ENCODE measurements around the gene TMEM150A.
A peak's percentile ranks its signal among the peaks of the same experiment; 100 is the strongest.
"Not testable (repeated sequence)": the region's sequence is repeated elsewhere in the genome, so short reads cannot be mapped to it uniquely, and the experiment has no call there.

TMEM150A gene, protein sequence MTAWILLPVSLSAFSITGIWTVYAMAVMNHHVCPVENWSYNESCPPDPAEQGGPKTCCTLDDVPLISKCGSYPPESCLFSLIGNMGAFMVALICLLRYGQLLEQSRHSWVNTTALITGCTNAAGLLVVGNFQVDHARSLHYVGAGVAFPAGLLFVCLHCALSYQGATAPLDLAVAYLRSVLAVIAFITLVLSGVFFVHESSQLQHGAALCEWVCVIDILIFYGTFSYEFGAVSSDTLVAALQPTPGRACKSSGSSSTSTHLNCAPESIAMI

DNA sequence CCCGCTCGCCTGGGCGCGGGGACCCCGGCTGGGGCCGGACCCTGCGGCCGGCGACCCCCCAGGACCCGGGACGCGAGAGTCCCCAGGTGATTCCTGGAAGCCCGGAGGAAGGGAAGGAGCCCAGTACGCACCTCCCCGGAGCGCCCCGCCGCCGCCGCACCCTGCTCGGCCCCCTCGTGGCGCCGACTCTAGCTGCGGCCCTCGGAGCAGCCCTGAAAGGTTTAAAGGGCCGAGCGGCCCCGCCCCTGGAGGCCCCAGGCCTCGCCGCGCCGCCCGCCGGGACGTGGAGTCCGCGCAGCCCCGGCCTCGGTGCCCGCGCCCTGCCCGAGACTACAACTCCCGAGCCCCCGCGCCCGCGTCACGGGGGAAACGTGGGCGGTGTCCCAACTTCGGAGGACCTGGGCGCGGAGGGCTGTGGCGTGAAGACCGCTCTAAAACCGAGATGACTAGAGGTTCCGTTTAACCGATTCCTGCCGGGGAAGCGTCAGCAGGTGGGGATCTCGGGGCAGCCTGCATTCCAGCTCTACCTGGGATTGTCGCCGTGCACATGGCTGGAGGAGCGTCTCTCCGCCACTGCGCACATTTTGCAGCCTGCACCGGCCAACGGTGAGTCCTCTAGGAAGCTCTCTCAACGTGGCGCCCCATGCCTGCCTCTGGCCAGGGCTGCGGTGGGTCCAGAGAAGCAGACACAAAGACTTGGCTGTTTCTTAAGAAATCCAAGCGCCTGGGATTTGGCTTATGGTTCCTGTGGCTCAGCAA lies at the start of gene TMEM150A:
Gene TMEM150A, minus strand, starts transcription at position 223 of the 759 bp plus-strand sequence. CDS start 750 bp downstream, outside the sequence.
- peak; percentile 88 for DNase-seq

DNA sequence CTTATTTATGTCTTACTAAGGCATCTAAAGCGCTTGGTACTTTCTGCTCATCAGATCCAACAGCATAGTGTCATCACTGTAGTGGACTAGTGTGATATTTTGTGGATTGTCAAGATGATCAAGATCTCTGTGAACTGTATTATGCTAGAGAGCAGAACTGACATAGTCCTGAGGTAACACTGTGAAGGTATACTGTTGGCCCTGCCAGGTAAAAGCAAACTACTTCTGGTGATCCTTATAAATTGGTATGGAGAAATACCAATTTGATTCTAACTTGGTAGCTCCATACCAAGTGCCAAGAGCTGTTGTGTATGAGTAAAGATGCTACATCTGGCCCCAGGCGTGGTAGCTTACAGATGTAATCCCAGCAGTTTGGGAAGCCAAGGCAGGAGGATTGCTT lies 49.6 kb upstream of the TMEM150A start:
- no peak for DNase-seq

DNA sequence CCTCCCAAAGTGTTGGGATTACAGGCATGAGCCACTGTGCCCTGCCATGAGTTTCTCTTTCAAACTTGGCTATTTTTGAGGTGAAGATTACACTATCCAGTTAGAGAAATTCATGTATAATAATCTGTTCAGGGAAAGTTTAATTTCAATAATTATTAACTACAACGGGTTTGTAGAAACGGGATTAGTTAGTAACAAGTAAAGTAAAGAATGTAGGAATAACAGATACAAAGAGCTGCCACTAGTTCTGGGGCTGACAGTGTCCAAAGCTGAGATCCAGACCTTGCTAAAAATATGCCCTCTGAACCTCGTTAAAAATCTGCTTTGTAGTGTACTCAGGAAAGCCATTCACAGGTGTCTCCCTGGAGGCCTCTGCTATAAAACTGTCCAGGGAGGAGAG lies 48.6 kb upstream of the TMEM150A start:
- DNase-seq = no peak

DNA sequence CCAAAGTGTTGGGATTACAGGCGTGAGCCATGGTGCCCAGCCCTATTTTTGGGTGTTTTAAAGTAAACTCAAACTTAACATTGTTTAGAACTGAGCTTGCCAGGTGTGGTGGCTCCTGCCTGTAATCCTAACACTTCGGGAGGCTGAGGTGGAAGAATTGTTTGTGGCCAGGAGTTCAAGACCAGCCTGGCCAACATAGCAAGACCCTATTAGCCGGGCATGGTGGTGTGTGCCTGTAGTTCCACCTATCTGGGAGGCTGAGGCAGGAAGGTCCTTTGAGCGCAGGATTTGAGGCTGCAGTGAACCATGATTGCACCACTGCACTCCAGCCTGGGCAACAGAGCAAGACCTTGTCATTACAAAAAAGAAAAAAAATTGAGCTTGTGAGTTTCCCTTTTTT lies 48.0 kb upstream of the TMEM150A start:
- DNase-seq = no peak

DNA sequence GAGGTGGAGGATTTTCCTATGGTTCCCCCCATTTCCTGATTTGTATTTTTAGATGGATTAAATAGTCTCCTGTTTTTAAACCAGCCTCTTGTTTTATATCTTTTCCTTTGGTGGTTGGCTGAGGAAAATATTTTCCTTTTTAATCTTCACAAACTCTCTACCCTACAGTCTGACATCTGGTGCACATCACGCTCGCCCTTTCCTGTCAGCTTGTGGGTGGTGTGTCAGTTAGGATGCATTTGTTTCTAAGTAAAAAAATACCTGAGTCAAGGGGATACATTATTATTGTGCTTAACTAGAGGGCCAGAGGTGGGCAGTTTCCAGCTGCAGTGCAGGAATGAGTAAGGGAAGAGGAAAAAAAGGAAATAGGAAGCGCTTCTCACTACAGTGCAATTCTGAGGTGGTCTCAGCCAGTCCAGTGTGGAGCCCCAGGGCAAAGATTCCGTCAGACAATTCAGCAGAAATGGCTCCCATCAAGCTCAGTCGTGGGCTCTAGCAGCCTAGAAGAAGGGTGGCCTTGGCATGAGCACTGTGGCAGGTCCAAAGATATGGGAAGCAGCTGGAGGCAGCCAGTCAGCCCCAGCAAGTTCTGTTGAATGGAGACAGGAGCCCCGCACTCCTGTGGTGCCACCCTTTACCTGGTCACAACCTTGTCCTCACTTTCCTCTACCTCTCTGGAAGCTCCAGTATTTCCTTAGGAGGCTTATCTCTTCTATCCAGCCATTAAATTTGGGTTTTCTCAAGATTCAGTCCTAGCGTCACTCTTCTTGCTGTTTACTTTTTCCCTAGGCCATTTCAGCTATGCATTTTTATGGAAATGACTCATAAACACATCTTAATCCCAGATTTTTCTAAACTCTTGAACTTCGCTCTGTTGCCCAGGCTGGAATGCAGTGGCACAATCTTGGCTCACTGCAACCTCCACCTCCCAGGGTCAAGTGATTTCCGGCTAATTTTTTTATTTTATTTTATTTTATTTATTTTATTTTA lies 47.0 kb upstream of the TMEM150A start:
- DNase-seq = no peak

DNA sequence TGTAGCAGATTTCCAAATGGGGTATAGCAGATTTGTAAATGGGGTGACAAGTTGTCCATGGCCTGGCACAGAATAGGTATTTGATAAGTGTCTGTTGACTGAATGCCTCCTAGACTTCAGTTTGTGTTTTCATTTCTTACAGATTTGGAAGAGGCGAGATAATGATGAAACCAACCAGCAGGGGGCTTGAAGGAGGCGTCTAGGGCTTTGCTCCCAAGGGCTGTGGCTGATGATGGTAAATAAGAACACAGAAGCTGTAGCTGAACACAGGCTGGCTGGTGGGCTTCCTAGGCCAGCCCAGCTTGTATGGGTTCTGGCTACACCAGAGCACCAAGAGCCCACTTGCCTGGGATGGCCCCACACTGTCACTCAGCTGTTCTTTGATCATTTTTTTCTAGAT lies 46.1 kb upstream of the TMEM150A start:
- DNase-seq = no peak

DNA sequence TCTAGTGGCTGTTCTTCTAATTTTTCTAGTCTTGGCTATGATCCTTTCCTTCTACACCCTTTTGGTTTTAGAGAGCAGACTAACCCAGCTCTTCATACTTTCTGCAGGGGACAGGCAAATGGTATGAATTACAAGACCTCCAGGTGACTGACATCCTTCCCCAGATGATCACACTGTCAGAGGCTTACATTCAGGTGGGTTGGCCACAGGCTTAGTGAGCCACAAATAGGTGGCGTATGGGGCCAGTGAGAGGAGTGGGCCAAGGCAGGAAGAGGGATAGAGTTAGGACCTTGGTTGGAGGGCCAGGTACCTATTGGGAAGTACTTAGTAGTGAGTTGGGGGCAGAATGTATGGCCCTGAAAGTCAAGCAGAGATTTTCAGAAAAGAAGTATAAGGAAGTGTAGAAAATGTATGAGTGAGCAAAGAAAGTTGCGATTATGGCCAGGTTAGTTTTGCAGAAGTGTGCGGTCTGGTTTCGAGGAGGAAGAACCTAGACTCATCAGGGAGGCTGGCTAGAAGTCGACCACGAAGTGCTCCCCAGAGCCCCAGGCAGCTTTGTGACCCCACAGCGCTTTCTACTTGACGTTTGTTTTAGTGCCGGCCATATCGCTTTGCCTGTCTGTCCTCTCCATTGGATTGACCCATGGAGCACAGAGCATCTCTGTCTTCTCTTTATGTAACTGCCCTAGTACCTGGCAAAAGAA lies 45.5 kb upstream of the TMEM150A start:
- no peak for DNase-seq

DNA sequence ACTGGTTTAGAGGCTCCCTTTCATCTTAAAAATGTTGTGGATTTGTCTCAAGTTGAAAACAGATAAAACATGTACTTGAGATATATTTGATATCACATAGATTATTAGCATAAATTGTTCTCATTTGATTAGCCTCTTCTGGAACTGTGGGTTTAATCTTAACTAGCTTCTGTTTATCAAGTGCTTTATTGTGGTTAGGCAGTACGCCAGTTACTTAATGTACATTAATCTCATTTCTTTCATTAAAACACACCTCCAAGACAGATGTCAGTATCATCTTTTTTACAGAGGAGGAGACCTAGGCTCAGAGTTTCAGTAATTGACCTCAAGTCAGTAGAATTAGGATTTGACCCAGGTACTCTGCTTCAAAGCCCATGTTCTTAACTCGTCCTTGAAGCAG lies 43.7 kb upstream of the TMEM150A start:
- no peak for DNase-seq

DNA sequence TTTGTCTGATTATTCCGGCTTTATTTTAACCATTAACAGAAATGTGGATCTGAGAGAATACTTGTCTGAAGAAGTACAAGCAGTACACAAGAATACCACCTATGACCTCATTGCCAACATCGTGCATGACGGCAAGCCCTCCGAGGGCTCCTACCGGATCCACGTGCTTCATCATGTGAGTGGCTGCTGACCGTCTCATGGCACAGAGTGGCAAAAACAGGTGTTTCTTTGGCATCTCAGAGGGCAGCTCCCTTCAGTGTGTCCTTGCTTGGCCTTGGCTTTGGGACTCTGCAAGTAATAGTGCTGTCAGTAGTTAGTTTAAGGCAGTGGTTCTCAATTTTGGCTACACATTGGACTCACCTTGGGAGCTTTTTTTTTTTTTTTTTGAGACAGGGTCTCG lies 42.4 kb upstream of the TMEM150A start:
- no peak for DNase-seq

DNA sequence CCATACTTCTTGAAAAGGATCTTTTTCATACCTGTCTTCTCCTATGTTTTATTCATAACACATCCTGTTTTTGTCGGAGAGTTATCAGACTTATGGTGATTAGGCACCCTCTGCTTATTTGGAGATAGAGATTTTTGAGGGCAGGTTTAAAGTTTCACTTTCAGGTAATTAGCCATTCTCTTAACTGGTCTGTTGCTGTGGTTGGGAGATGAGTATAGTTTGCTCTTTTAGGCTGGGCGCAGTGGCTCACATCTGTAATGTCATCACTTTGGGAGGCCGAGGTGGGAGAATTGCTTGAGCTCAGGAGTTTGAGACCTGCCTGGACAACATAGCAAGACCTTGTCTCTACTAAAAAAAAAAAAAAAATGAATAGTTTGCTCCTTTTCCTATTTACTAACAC lies 40.2 kb upstream of the TMEM150A start:
- DNase-seq = no peak

DNA sequence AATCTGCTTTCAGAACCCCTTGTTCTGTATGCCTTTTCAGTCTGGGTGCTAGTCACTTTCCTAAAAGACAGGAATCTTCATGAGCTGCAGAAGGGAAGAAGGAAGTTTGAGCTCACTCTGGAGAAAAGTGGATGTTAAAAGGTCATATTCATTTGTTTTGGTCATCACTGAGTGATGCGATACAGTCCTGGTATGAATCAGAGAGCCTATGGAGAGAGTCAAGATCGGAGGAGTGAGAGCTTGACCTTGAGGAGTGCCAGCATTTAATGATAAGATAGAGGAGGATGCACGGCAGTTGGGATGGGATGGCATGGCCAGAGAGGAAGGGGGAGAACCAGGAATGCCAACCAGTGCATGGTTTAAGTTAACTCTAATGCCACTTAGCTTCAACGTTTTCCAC lies 33.1 kb upstream of the TMEM150A start:
- no peak for DNase-seq

DNA sequence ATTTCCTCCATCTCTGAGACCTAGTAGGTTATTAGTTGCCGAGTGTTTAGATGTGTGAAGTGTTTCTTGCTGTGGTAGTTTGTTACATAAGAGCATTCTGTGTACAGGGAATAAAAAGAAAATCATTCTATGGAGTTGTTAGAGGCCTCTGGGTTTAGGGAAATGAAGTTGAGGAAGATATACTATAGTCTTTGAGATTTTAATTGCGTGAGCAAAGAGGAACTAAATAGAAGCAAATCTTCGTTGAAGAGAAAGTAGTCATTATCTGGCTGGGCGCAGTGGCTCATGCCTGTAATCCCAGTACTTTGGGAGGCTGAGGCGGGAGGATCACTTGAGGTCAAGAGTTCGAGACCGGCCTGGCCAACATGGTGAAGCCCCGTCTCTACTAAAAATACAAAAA lies 32.5 kb upstream of the TMEM150A start:
- DNase-seq = no peak

DNA sequence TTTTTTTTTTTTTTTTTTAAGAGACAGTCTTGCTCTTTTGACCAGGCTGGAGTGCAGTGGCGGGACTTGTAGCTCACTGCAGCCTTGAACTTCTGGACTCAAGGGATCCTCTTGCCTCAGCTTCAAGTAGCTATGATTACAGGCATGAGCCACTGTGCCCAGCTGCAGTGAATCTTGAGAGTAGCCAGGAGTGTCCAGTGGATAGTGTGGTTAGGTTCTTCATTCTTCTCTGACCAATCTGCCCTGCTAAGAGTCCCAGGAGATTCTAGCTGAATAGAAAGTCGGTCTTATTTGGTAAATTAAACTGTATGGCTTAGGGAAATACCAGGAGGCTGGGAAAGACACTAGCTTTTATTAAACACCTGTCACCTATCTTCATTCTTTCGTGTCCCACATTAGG lies 28.8 kb upstream of the TMEM150A start:
- no peak for DNase-seq

DNA sequence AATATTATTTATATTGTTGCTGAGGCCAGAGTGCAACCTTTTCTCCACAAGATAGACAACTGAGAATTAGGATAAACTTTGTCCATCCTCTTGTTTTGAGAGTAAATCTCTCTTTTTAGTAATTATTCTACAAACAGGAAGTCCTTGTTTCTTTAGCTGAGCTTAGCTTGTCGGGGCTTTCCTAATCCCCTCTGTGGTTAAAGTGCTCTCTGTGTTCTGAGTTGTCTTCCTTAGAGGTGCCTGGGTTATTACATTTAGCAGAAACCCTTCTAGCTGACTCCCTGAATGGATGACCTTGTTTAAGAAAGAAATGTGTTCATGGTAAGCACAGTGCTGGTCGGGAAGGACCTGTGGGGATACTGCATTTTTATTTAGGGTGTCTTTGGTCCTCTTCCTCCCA lies 26.2 kb upstream of the TMEM150A start:
- DNase-seq = no peak

DNA sequence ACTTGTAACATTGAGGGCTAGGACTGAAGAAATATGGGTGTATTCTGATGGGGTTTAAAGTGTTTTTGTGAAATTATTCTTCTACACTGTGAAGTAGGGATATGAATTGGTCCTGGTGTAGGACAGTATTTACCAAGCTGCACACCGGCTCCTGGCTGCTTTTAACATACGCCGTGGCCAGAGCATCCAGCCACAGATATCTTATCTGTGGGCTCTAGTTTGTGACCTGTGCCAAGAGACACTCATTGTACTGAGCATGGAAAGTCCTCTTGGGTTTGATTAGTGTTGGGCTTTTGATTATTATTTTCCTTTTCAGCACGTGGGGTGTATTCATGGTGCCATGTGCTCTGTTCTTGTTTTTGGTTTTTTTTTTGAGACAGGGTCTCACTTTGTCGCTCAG lies 21.5 kb upstream of the TMEM150A start:
- DNase-seq = no peak

DNA sequence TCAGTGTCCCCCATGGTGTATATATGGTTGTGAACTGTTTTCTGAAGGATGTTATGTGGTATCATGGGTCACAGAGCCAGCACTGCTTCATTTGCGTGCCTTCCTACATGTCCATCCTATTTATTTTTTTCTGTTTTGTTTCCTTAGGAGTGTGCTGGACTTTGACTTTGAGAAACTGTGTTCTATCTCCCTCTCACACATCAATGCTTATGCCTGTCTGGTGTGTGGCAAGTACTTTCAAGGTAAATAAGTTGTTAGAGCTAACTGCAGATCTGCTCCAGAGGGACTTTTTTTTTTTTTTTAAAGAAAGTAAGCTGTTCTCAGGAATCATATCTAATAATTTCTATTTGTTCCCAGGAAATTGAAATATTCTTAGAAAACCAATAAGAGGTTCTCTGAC lies 18.8 kb upstream of the TMEM150A start:
- no peak for DNase-seq

DNA sequence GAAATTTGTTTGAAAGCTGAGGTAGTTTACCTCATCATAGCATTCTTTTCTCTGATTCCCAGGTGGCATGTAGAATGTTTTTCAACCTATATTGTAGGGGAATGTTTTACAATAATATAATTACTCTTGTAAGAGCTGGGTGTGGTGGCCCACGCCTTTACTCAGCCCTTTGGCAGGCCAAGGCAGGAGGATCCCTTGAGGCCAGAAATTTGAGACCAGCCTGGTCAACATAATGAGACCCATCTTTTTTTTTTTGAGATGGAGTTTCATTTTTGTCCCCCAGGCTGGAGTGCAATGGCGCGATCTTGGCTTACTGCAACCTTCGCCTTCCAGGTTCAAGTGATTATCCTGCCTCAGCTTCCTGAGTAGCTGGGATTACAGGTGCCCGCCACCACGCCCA lies 17.1 kb upstream of the TMEM150A start:
- no peak for DNase-seq

DNA sequence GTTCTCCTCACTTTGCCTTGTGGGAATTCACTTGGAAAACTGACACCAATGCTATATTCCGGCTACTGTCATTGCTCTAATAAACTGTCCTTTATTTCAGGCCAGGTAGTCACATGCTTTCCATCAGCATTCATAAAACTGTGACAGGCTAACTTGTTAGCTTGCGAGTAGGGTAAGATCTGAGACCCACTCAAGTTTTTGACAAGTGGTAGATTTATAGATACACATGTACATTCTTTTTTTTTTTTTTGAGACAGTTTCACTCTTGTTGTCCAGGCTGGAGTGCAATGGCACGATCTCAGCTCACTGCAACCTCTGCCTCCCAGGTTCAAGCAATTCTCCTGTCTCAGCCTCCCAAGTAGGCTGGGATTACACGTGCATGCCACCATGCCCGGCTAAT lies 15.2 kb upstream of the TMEM150A start:
- DNase-seq = not testable (repeated sequence)

DNA sequence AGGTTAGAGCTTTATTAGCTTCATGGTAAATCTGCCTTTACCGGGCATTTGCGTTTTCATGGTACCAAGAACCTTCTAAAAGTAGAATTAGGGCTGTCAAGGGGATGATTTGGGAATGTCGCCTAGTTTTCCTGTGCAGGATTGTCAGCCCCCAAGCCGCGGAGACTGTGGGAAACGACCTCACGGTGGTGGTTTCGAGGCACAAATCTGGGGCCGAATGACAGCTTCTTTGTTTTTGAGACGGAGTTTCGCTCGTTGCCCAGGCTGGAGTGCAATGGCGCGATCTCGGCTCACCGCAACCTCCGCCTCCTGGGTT lies 12.9 kb upstream of the TMEM150A start:
- DNase-seq = no peak

DNA sequence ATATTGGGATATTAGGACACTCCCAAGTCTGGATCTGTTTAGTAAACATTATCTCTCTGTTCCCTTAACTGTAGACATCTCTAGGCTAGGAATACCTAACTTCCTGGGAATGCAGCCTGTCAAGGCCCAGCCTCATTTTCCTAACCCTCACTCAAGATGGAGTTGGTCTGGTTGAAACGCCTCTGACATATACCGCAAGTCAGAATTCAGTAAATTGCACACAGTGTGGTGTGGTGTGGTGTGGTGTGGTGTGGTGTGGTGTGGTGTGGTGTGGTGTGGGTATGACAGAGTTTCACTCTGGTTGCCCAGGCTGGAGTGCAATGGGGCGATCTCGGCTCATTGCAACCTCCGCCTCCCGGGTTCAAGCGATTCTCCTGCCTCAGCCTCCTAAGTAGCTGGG lies 12.3 kb upstream of the TMEM150A start:
- not testable (repeated sequence) for DNase-seq

DNA sequence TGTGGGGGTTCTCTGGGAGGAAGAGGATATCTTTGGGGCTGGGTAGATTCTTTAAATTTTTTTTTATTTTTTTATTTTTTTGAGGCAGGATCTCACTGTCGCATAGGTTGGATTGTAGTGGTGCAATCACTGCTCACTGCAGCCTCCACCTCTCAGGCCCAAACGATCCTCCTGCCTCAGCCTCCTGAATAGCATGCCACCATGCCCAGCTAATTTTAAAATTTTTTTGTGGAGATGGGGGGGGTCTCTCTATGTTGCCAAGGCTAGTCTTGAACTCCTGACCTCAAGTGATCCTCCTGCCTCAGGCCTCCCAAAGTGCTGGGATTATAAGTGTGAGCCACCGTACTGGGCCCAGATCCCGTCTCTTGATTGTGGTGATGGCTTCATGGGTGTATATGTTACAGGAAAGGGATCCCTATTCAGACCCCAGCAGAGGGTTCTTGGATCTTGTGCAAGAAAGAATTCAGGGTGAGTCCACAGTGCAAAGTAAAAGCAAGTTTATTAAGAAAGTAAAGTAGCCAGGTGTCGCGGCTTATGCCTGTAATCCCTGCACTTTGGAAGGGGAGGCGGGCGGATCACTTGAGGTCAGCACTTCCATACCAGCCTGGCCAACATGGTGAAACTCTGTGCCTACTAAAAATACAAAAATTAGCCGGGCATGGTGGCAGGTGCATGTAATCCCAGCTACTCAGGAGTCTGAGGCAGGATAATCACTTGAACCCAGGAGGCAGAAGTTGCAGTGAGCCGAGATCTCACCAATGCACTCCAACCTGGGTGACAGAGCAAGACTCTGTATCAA lies 11.4 kb upstream of the TMEM150A start:
- DNase-seq = no peak

All from NCI-H146 (cell line).